K562 (cell line): Measurements from ENCODE around the gene MMP23B. TPM values are rescaled to one million over a fixed set of nuclear protein-coding genes. Genes with fewer than 3 reads are reported as not detected.

Experiments
- ARID3B ChIP-seq: fragments of 250-450 bp; sonication (Bioruptor Pico); IDR thresholded peaks from 2 replicates; pipeline ENCODE4 v1.4.0; 2020; ENCODE audit warnings: borderline replicate concordance
- E2F3 ChIP-seq: fragments of 250-450 bp; sonication (Bioruptor Pico); IDR thresholded peaks from 2 replicates; pipeline ENCODE4 v1.4.0; 2020; ENCODE audit warnings: mild to moderate bottlenecking
- E2F8 ChIP-seq: fragments of 450-650 bp; IDR thresholded peaks from 2 replicates; pipeline ENCODE4 v1.7.1; 2018; ENCODE audit warnings: mild to moderate bottlenecking, low read depth; ENCODE audit not compliant: partially characterized antibody
- ELK1 ChIP-seq: sonication (generic); formaldehyde crosslinking; IDR thresholded peaks from 2 replicates; pipeline ENCODE4 v1.8.1; 2022; ENCODE audit warnings: missing genetic modification reagents
- EP300 ChIP-seq: IDR thresholded peaks from 2 replicates; pipeline ENCODE4 v1.6.1; 2012; ENCODE audit warnings: low read length, improper control_type of control experiment
- HDAC2 ChIP-seq: fragments of 450-650 bp; IDR thresholded peaks from 2 replicates; pipeline ENCODE4 v1.6.1; 2016; ENCODE audit warnings: mild to moderate bottlenecking
- MAZ ChIP-seq, 2 experiments: fragments of 450-650 bp in 1 of 2; sonication (generic) in 1 of 2; formaldehyde crosslinking; IDR thresholded peaks in 1 of 2; conservative IDR thresholded peaks in 1 of 2; 2 replicates each; pipeline versions ENCODE4 v1.4.0 to v1.5.0; 2020; ENCODE audit warnings: mild to moderate bottlenecking in 1 of 2, missing genetic modification reagents in 1 of 2
- MTA3 ChIP-seq: fragments of 450-650 bp; formaldehyde crosslinking; IDR thresholded peaks from 2 replicates; pipeline ENCODE4 v1.6.1; 2017; ENCODE audit warnings: mild to moderate bottlenecking, borderline replicate concordance
- OTX1 ChIP-seq: fragments of 450-650 bp; formaldehyde crosslinking; IDR thresholded peaks from 2 replicates; pipeline ENCODE4 v1.4.0; 2022; ENCODE audit warnings: mild to moderate bottlenecking
- POLR2G ChIP-seq: fragments of 200-400 bp; formaldehyde crosslinking; IDR thresholded peaks from 2 replicates; pipeline ENCODE4 v1.6.1; 2017; ENCODE audit warnings: low read depth, mild to moderate bottlenecking, antibody characterized with exemption, low read length, moderate library complexity
- RUNX1 ChIP-seq: sonication (generic); IDR thresholded peaks from 2 replicates; pipeline ENCODE4 v1.6.1; 2016; ENCODE audit warnings: antibody characterized with exemption, low read depth
- SMARCA4 ChIP-seq: fragments of 450-650 bp; IDR thresholded peaks from 2 replicates; pipeline ENCODE4 v1.6.1; 2016
- SRF ChIP-seq, 2 experiments: fragments of 250-450, 450-650 bp in 1 of 2; sonication (Bioruptor Pico) in 1 of 2; sonication (generic) in 1 of 2; formaldehyde crosslinking; IDR thresholded peaks; 2 replicates each; pipeline versions ENCODE4 v1.5.0 to v1.5.1; 2020 to 2022; ENCODE audit warnings: mild to moderate bottlenecking in 1 of 2, missing genetic modification reagents in 1 of 2
- TEAD1 ChIP-seq, 2 experiments: fragments of 450-650 bp in 1 of 2; sonication (generic) in 1 of 2; formaldehyde crosslinking; IDR thresholded peaks; 2 replicates each; pipeline versions ENCODE4 v1.4.0 to v1.8.0; 2020 to 2022; ENCODE audit warnings: mild to moderate bottlenecking in 2 of 2, missing genetic modification reagents in 1 of 2
- THRB ChIP-seq: fragments of 450-650 bp; formaldehyde crosslinking; conservative IDR thresholded peaks from 2 replicates; pipeline ENCODE4 v1.4.0; 2022; ENCODE audit warnings: mild to moderate bottlenecking, missing genetic modification characterization
- ZBTB2 ChIP-seq: fragments of 450-650 bp; IDR thresholded peaks from 2 replicates; pipeline ENCODE4 v1.6.1; 2016; ENCODE audit warnings: antibody characterized with exemption
- ZNF311 ChIP-seq: fragments of 250-450 bp; sonication (Bioruptor Pico); IDR thresholded peaks from 2 replicates; pipeline ENCODE4 v1.4.0; 2020; ENCODE audit warnings: mild to moderate bottlenecking, moderate library complexity
- ZNF583 ChIP-seq: fragments of 250-450 bp; sonication (Bioruptor Pico); IDR thresholded peaks from 2 replicates; pipeline ENCODE4 v1.4.0; 2020
- ZNF707 ChIP-seq: fragments of 250-450 bp; sonication (Bioruptor Pico); conservative IDR thresholded peaks from 2 replicates; pipeline ENCODE4 v1.8.0; 2022; ENCODE audit warnings: inconsistent platforms, mild to moderate bottlenecking, moderate library complexity
- ZSCAN32 ChIP-seq: fragments of 450-650 bp; formaldehyde crosslinking; IDR thresholded peaks from 2 replicates; pipeline ENCODE4 v1.4.0; 2020; ENCODE audit warnings: mild to moderate bottlenecking, moderate library complexity
- polyA plus RNA-seq, 8 experiments: library from polyadenylated mRNA; depleted of rRNA in 4 of 8; stranded (reverse) in 5 of 8; unstranded in 3 of 8; fragments of >200 nt; fragmentation: Nextera tagmentation in 2 of 8; fragmentation: Illumina TruSeq in 1 of 8; extraction: Ambion mirVana in 2 of 8; extraction: Trizol in 1 of 8; gene quantifications; 2 replicates each; pipeline versions ENCODE4 v1.2.1 to v1.2.3, GENCODE V29; 2011 to 2014; ENCODE audit warnings: inconsistent platforms in 1 of 8, missing spikeins in 1 of 8
- total RNA-seq, 7 experiments: library from RNA; depleted of rRNA in 6 of 7; stranded (reverse); fragments of >200 nt in 6 of 7; fragmentation: Illumina TruSeq in 2 of 7; extraction: Trizol in 2 of 7; gene quantifications; 2 replicates each; pipeline versions ENCODE4 v1.2.1 to v1.2.3, GENCODE V29; 2011 to 2021; ENCODE audit warnings: low replicate concordance in 1 of 7

Gene MMP23B
- total and polyA plus RNA-seq, 9 of the 15 experiments (the other 6 are each of a cell fraction or from before 2014, with no cell fraction given): 0.28 to 1.2 (median 0.41) TPM; not detected in 5

- TF ChIP-seq ARID3B (CRISPR knock-in tag) (peak; percentile 75; the same call in 1 of the 2 replicates), E2F8 (no peak), HDAC2 (no peak), ELK1 (CRISPR knock-in tag) (no peak), THRB (CRISPR knock-in tag) (peak; percentile 80; the same call in 1 of the 2 replicates), ZBTB2 (no peak; the same call in 1 of the 2 replicates), ZNF583 (peak; percentile 96), MTA3 (no peak), MAZ (CRISPR knock-in tag; conservative IDR thresholded peaks at IDR 0.05 in 1 of 2, IDR thresholded peaks at IDR 0.05 in 1 of 2) (0 out of 4 replicates have a peak, but pooled peaks of 1 of the 2 experiments have one; percentile 34), SRF (CRISPR knock-in tag; IDR thresholded peaks at IDR 0.05) (peak in 1 of 2 experiments; percentile 69; a peak in 1 of 4 replicates), POLR2G (no peak), SMARCA4 (no peak), E2F3 (CRISPR knock-in tag) (peak; percentile 94), OTX1 (0 out of 2 replicates have a peak, but pooled peaks have one; percentile 64), ZNF707 (CRISPR knock-in tag) (peak; percentile 71; the same call in 1 of the 2 replicates), EP300 (no peak), TEAD1 (CRISPR knock-in tag; IDR thresholded peaks at IDR 0.05) (peak in 1 of 2 experiments; percentile 92; a peak in 2 of 4 replicates), ZSCAN32 (CRISPR knock-in tag) (no peak), ZNF311 (CRISPR knock-in tag) (peak; percentile 85), RUNX1 (no peak)
Observed at GRCh38 chr1:1609822-1610485, 22.0 kb upstream of the MMP23B start (continued).
